ENCODE results near the gene AQP2. TPM values are rescaled to one million over a fixed set of nuclear protein-coding genes. Genes with fewer than 3 reads are reported as not detected.

Gene AQP2
- total RNA-seq, 1 donor from 2014 or later, result not detected

DNA sequence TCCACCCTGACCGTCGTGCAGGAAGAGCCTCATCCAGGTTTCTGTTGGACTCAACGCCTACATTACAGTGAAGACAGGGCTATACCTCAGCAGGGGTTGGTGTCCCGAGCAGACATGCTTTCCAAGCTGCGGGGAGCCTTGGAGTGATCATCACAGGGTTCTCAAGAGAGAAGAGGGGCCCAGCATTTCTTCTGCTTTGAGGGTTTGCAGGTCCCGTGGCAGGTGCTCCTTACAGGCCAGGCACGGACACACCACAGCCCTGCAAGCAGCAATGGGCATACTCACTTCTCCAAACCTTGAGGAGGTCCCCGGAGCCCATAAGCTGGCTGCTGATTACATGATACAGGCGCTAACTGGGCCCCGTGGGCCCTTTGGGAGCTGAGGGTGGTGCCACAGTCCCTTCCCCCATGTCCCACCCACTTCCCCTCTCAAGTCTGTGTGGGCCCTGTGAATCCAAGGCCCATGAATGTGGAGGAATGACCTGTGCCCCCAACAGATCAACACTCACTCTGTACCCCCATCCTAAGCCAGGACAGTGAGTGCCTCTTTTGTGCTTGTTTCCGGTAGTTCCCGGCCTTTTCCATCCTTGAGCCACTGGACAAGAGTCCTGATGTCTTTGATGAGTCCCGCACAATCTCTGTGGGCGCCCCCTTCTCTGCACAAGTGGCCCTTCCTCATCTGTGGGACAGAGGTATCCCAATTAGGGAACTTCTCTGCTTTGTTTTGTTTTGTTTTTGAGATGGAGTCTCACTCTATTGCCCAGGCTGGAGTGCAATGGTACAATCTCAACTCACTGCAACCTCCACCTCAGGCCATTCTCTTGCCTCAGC lies 1.1 kb downstream of the AQP2 start:
- peaks cover 21% of the 10 kb centered on the region for H3K27me3 Mint-ChIP-seq
- intact Hi-C loops (cut with micrococcal nuclease), result no loop called here
- no peak overlapping the region for H3K4me3 Mint-ChIP-seq
- no peaks in the 10 kb centered on the region for H3K36me3 Mint-ChIP-seq (ENCODE audit: low read depth)
- DNase-seq, result no peak
- CTCF ChIA-PET, result no interaction called here
- H3K4me1 Mint-ChIP-seq, result no peaks in the 10 kb centered on the region
- POLR2A ChIA-PET, result no interaction called here
- ATAC-seq (ENCODE audit: low read depth), result no peak
- no peaks in the 10 kb centered on the region for H3K9me3 Mint-ChIP-seq
- TF ChIP-seq CTCF (IDR thresholded peaks at IDR 0.05), result no peak
- no peak overlapping the region for H3K27ac Mint-ChIP-seq

DNA sequence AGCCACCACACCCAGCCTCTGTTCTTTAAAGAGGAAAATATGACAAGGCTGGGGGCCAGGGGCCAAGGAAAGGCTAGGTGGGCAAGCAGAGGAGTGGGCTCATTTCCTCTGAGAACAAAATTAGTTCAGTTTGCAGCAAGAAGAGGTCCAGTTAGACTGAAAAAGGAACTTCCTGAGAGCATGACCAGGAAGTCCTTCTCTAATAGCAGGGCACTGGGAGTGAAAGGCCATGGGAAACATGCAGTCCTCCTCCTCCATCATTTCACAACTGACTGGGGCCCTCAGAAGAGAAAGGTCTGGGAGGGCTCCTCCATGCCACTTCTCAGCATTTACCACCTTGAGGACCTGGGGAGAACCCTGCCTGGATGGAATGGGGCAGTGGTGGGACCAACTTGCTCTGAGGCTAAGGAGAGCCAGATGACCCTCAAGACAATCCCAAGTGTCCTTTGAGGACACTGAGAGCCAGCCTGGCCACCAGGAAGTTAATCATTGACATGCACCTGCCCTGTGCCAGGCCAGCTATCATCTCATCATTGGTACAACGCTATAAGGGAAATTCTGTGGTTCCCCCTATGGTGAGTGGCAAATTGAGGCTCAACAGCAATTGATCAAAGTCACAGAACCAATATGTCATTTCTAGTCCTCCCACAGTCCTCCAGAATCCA lies 2.0 kb downstream of the AQP2 start:
- intact Hi-C loops (cut with micrococcal nuclease), result no loop called here
- DNase-seq (no peak), ATAC-seq (ENCODE audit: low read depth) (no peak)
- H3K9me3 Mint-ChIP-seq, result no peaks in the 10 kb centered on the region
- TF ChIP-seq CTCF (IDR thresholded peaks at IDR 0.05), result no peak
- H3K36me3 Mint-ChIP-seq (ENCODE audit: low read depth), result no peaks in the 10 kb centered on the region
- no peak overlapping the region for H3K4me3 Mint-ChIP-seq
- no peak overlapping the region for H3K27ac Mint-ChIP-seq
- ChIA-PET POLR2A (no interaction called here), CTCF (no interaction called here)
- H3K27me3 Mint-ChIP-seq, result peaks cover 29% of the 10 kb centered on the region
- H3K4me1 Mint-ChIP-seq, result no peaks in the 10 kb centered on the region

- H3K27ac Mint-ChIP-seq, result no peak overlapping the region
- no peak for ATAC-seq (ENCODE audit: low read depth)
- ChIA-PET POLR2A (no interaction called here), CTCF (no interaction called here)
- no peak overlapping the region for H3K4me3 Mint-ChIP-seq
- H3K4me1 Mint-ChIP-seq, result no peaks in the 10 kb centered on the region
- no peaks in the 10 kb centered on the region for H3K9me3 Mint-ChIP-seq
- intact Hi-C loops (cut with micrococcal nuclease), result no loop called here
- H3K36me3 Mint-ChIP-seq (ENCODE audit: low read depth), result no peaks in the 10 kb centered on the region
- H3K27me3 Mint-ChIP-seq, result peaks cover 34% of the 10 kb centered on the region
- DNase-seq, result no peak
- TF ChIP-seq CTCF (IDR thresholded peaks at IDR 0.05), result no peak
Measured at GRCh38 chr12:49953151-49953550, 2.6 kb downstream of the AQP2 start.

- TF ChIP-seq CTCF (IDR thresholded peaks at IDR 0.05), result no peak
- no peaks in the 10 kb centered on the region for H3K4me1 Mint-ChIP-seq
- ChIA-PET CTCF (interaction anchor here (1.2 to 1.3 kb wide), 2 partner anchors 8 to 13 kb away, joined by 3 to 4 read pairs; no protein-coding TSS in a partner anchor), POLR2A (no interaction called here)
- peaks cover 42% of the 10 kb centered on the region for H3K27me3 Mint-ChIP-seq
- H3K36me3 Mint-ChIP-seq (ENCODE audit: low read depth), result no peaks in the 10 kb centered on the region
- no peak overlapping the region for H3K4me3 Mint-ChIP-seq
- no peaks in the 10 kb centered on the region for H3K9me3 Mint-ChIP-seq
- DNase-seq, result no peak
- no peak overlapping the region for H3K27ac Mint-ChIP-seq
- intact Hi-C loops (cut with micrococcal nuclease), result no loop called here
- no peak for ATAC-seq (ENCODE audit: low read depth)
Measured at GRCh38 chr12:49953961-49954846, 3.7 kb downstream of the AQP2 start.

All from activated B cell treated with CpG ODN at 0.5 μM for 24 hours (primary cell).